Naive thymus-derived CD4-positive, alpha-beta T cell (primary cell): Measurements from ENCODE around the gene DHDH. TPM values are rescaled to one million over a fixed set of nuclear protein-coding genes. Genes with fewer than 3 reads are reported as not detected.

Source experiments
- ATAC-seq: fragments of 150-1000 bp; cut with Tn5 transposase; 2 replicates; pipeline ENCODE4 v1.10.0; 2021; ENCODE audit warnings: mild to moderate bottlenecking, moderate library complexity
- CTCF ChIA-PET: fragments of 350-600 bp; sonication (Branson Sonifier 250); formaldehyde crosslinking; loops from one replicate; lab custom pipeline; 2021; ENCODE audit warnings: antibody characterized with exemption; lab: Charles Lee
- POLR2A ChIA-PET: fragments of 350-600 bp; sonication (Branson Sonifier 250); formaldehyde crosslinking; loops from one replicate; lab custom pipeline; 2021; ENCODE audit warnings: antibody characterized with exemption, inconsistent platforms; lab: Charles Lee
- DNase-seq, 9 donors: peaks; one replicate each; pipeline versions ENCODE4 v3.0.0 to v3.0.0-alpha.2; 2020 to 2022; ENCODE audit warnings: mixed read lengths in 1 of 9
- H3K27ac ChIP-seq: one replicate; pipeline ENCODE4 v1.7.0; 2013; ENCODE audit warnings: mild to moderate bottlenecking, low read depth, low read length, moderate library complexity
- H3K27me3 ChIP-seq, 2 donors: one replicate each; pipeline ENCODE4 v1.7.0; 2013; ENCODE audit warnings: low read length in 2 of 2, mild to moderate bottlenecking in 2 of 2, moderate library complexity in 2 of 2; ENCODE audit not compliant: control insufficient read depth in 2 of 2, insufficient read depth in 2 of 2
- H3K36me3 ChIP-seq, 3 experiments: 1 replicate in 2 of 3; 2 replicates in 1 of 3; pipeline ENCODE4 v1.7.0; 2013; ENCODE audit warnings: low read length in 3 of 3, mild to moderate bottlenecking in 3 of 3, moderate library complexity in 1 of 3; ENCODE audit not compliant: insufficient read depth in 3 of 3, control insufficient read depth in 2 of 3
- H3K4me1 ChIP-seq, 2 donors: one replicate each; pipeline ENCODE4 v1.7.0; 2013; ENCODE audit warnings: low read length in 2 of 2, mild to moderate bottlenecking in 2 of 2, moderate library complexity in 1 of 2; ENCODE audit not compliant: control insufficient read depth in 2 of 2, insufficient read depth in 2 of 2
- H3K4me3 ChIP-seq: 2 replicates; pipeline ENCODE4 v1.7.0; 2013; ENCODE audit warnings: mild to moderate bottlenecking, low read length
- H3K9me3 ChIP-seq, 3 experiments: 1 replicate in 2 of 3; 2 replicates in 1 of 3; pipeline ENCODE4 v1.7.0; 2013; ENCODE audit warnings: low read length in 3 of 3; ENCODE audit not compliant: control insufficient read depth in 2 of 3
- H3K27ac Mint-ChIP-seq, 9 donors: one replicate each; pipeline ENCODE4 v1.8.0; 2020 to 2022; ENCODE audit warnings: mixed read lengths in 9 of 9, mild to moderate bottlenecking in 8 of 9, moderate library complexity in 5 of 9, inconsistent platforms in 2 of 9
- H3K27me3 Mint-ChIP-seq, 5 donors: one replicate each; pipeline ENCODE4 v1.8.0; 2021 to 2022; ENCODE audit warnings: mixed read lengths in 5 of 5, mild to moderate bottlenecking in 1 of 5
- H3K36me3 Mint-ChIP-seq, 5 donors: one replicate each; pipeline ENCODE4 v1.8.0; 2020 to 2022; ENCODE audit warnings: mixed read lengths in 5 of 5, mild to moderate bottlenecking in 3 of 5, inconsistent platforms in 1 of 5
- H3K4me1 Mint-ChIP-seq, 7 donors: one replicate each; pipeline ENCODE4 v1.8.0; 2020 to 2022; ENCODE audit warnings: mixed read lengths in 7 of 7, mild to moderate bottlenecking in 3 of 7, inconsistent platforms in 1 of 7
- H3K4me3 Mint-ChIP-seq, 10 donors: one replicate each; pipeline ENCODE4 v1.8.0; 2020 to 2022; ENCODE audit warnings: mild to moderate bottlenecking in 10 of 10, mixed read lengths in 10 of 10, moderate library complexity in 6 of 10, inconsistent platforms in 2 of 10
- H3K9me3 Mint-ChIP-seq, 11 donors: one replicate each; pipeline ENCODE4 v1.8.0; 2020 to 2022; ENCODE audit warnings: mixed read lengths in 11 of 11, mild to moderate bottlenecking in 4 of 11, inconsistent platforms in 1 of 11, moderate library complexity in 1 of 11
- intact Hi-C, 2 donors: fragments of 100-400 bp; cut with micrococcal nuclease; formaldehyde crosslinking; loops; one replicate each; pipeline ENCODE4 v1.15.1; 2023
- polyA plus RNA-seq, 2 donors: library from polyadenylated mRNA; unstranded; fragments of 300-500 nt; fragmentation: Illumina TruSeq; gene quantifications; one replicate each; pipeline ENCODE4 v1.2.3, GENCODE V29; 2021
- total RNA-seq, 6 experiments: library from RNA in 5 of 6; stranded (reverse) in 5 of 6; gene quantifications; 1 replicate in 5 of 6; 2 replicates in 1 of 6; pipeline ENCODE4 v1.2.3 and lab custom pipeline; 2021 to 2026

Gene DHDH
- total and polyA plus RNA-seq, 7 experiments from 2014 or later, result 1.0 to 2.7 (median 1.3) TPM

- ChIA-PET POLR2A (interaction anchor here (1.0 kb wide), 1 partner anchor 9 kb away, joined by 4 read pairs; no protein-coding TSS in a partner anchor), CTCF (interaction anchor here (0.6 kb wide), 2 partner anchors 10 to 107 kb away, joined by 5 read pairs; no protein-coding TSS in a partner anchor)
- ATAC-seq, result no peak
- H3K4me1 ChIP-seq, result no peaks in the 10 kb centered on the region
- H3K4me3 ChIP-seq, result no peak overlapping the region
- peaks cover 0 to 52% (median 31%) of the 10 kb centered on the region in 5 donors for H3K36me3 Mint-ChIP-seq
- H3K4me3 Mint-ChIP-seq, result no peak overlapping the region
- no peaks in the 10 kb centered on the region for H3K27me3 Mint-ChIP-seq
- DNase-seq, result no peak
- peaks cover 5 to 85% (median 28%) of the 10 kb centered on the region in 3 experiments for H3K36me3 ChIP-seq
- H3K9me3 ChIP-seq, result no peaks in the 10 kb centered on the region
- H3K9me3 Mint-ChIP-seq, result no peaks in the 10 kb centered on the region
- no peak overlapping the region for H3K27ac Mint-ChIP-seq
- intact Hi-C loops, result no loop called here
- no peaks in the 10 kb centered on the region for H3K27me3 ChIP-seq
- H3K4me1 Mint-ChIP-seq, result peaks cover 0 to 7% (median 0%) of the 10 kb centered on the region in 7 donors
- H3K27ac ChIP-seq, result no peak overlapping the region
Observed at GRCh38 chr19:48910803-48911202, 22.7 kb upstream of the DHDH start.

- CTCF ChIA-PET, result interaction anchor here (0.6 kb wide), 1 partner anchor 500 kb away, joined by 3 read pairs; no protein-coding TSS in a partner anchor
- DNase-seq, result peak in 4 of 9 donors; percentile 29 to 58 (median 36)
- H3K27ac Mint-ChIP-seq, result peak overlapping the region in 1 of 9 donors; percentile 52
Observed at GRCh38 chr19:48913114-48913889, 20.2 kb upstream of the DHDH start.

GRCh38 chr19:48914181-48914580 lies 19.3 kb upstream of the DHDH start:
- DNase-seq (no peak), ATAC-seq (no peak)
- no peaks in the 10 kb centered on the region for H3K27me3 Mint-ChIP-seq
- Histone ChIP-seq H3K27ac (no peak overlapping the region), H3K4me3 (no peak overlapping the region), H3K4me1 (no peaks in the 10 kb centered on the region), H3K36me3 (peaks cover 5 to 81% (median 31%) of the 10 kb centered on the region in 3 experiments), H3K9me3 (no peaks in the 10 kb centered on the region), H3K27me3 (no peaks in the 10 kb centered on the region)
- POLR2A ChIA-PET, result interaction anchor here (0.6 to 1.2 kb wide), 2 partner anchors 40 to 58 kb away, joined by 4 to 6 read pairs; no protein-coding TSS in a partner anchor
- intact Hi-C loops, result no loop called here
- no peaks in the 10 kb centered on the region for H3K9me3 Mint-ChIP-seq
- H3K27ac Mint-ChIP-seq, result peak overlapping the region in 3 of 9 donors; percentile 19 to 59 (median 45)
- peaks cover 0 to 6% (median 0%) of the 10 kb centered on the region in 7 donors for H3K4me1 Mint-ChIP-seq
- H3K36me3 Mint-ChIP-seq, result peaks cover 0 to 50% (median 27%) of the 10 kb centered on the region in 5 donors
- H3K4me3 Mint-ChIP-seq, result no peak overlapping the region
- CTCF ChIA-PET, result no interaction called here

More at GRCh38 chr19:48913114-48913889, 20.2 kb upstream of the DHDH start:
- Mint-ChIP-seq H3K27me3 (no peaks in the 10 kb centered on the region), H3K9me3 (no peaks in the 10 kb centered on the region), H3K4me3 (no peak overlapping the region), H3K4me1 (peaks cover 0 to 6% (median 0%) of the 10 kb centered on the region in 7 donors), H3K36me3 (peaks cover 0 to 50% (median 27%) of the 10 kb centered on the region in 5 donors)
- no peak overlapping the region for H3K4me3 ChIP-seq
- peaks cover 5 to 79% (median 28%) of the 10 kb centered on the region in 3 experiments for H3K36me3 ChIP-seq
- POLR2A ChIA-PET, result interaction anchor here (0.6 to 1.2 kb wide), 3 partner anchors 39 to 59 kb away, joined by 3 to 6 read pairs (median 4); no protein-coding TSS in a partner anchor
- no peaks in the 10 kb centered on the region for H3K4me1 ChIP-seq
- H3K27me3 ChIP-seq, result no peaks in the 10 kb centered on the region
- no peaks in the 10 kb centered on the region for H3K9me3 ChIP-seq
- peak; percentile 78 for ATAC-seq
- intact Hi-C loops, result no loop called here
- no peak overlapping the region for H3K27ac ChIP-seq

GRCh38 chr19:48915757-48916156 lies 17.7 kb upstream of the DHDH start:
- ChIA-PET POLR2A (no interaction called here), CTCF (interaction anchor here (1.0 kb wide), 1 partner anchor 76 kb away, joined by 3 read pairs; no protein-coding TSS in a partner anchor)
- peak overlapping the region in 4 of 9 donors; percentile 0 to 45 (median 27) for H3K27ac Mint-ChIP-seq
- H3K4me1 Mint-ChIP-seq, result peaks cover 0 to 6% (median 0%) of the 10 kb centered on the region in 7 donors
- DNase-seq (no peak), ATAC-seq (no peak)
- H3K27ac ChIP-seq, result no peak overlapping the region
- peaks cover 3 to 70% (median 29%) of the 10 kb centered on the region in 3 experiments for H3K36me3 ChIP-seq
- H3K27me3 ChIP-seq, result no peaks in the 10 kb centered on the region
- intact Hi-C loops, result no loop called here
- peaks cover 0 to 45% (median 27%) of the 10 kb centered on the region in 5 donors for H3K36me3 Mint-ChIP-seq
- no peaks in the 10 kb centered on the region for H3K4me1 ChIP-seq
- no peaks in the 10 kb centered on the region for H3K9me3 Mint-ChIP-seq
- H3K27me3 Mint-ChIP-seq, result no peaks in the 10 kb centered on the region
- no peak overlapping the region for H3K4me3 ChIP-seq
- H3K9me3 ChIP-seq, result no peaks in the 10 kb centered on the region
- H3K4me3 Mint-ChIP-seq, result no peak overlapping the region

GRCh38 chr19:48918071-48918470 lies 15.4 kb upstream of the DHDH start:
- no peak overlapping the region for H3K27ac Mint-ChIP-seq
- Histone ChIP-seq H3K27me3 (no peaks in the 10 kb centered on the region), H3K27ac (no peak overlapping the region), H3K4me1 (no peaks in the 10 kb centered on the region), H3K4me3 (no peak overlapping the region), H3K9me3 (no peaks in the 10 kb centered on the region), H3K36me3 (peaks cover 0 to 70% (median 14%) of the 10 kb centered on the region in 3 experiments)
- no peak overlapping the region for H3K4me3 Mint-ChIP-seq
- H3K27me3 Mint-ChIP-seq, result no peaks in the 10 kb centered on the region
- H3K4me1 Mint-ChIP-seq, result peaks cover 0 to 4% (median 0%) of the 10 kb centered on the region in 7 donors
- H3K36me3 Mint-ChIP-seq, result peaks cover 0 to 38% (median 19%) of the 10 kb centered on the region in 5 donors
- ChIA-PET CTCF (no interaction called here), POLR2A (no interaction called here)
- no peaks in the 10 kb centered on the region for H3K9me3 Mint-ChIP-seq
- ATAC-seq, result no peak
- intact Hi-C loops, result no loop called here
- DNase-seq, result no peak

- Mint-ChIP-seq H3K27ac (peak overlapping the region in 1 of 9 donors; percentile 38), H3K4me1 (peaks cover 0 to 4% (median 0%) of the 10 kb centered on the region in 7 donors), H3K4me3 (no peak overlapping the region), H3K27me3 (no peaks in the 10 kb centered on the region), H3K9me3 (no peaks in the 10 kb centered on the region), H3K36me3 (peaks cover 0 to 37% (median 16%) of the 10 kb centered on the region in 5 donors)
- ATAC-seq (peak; percentile 57), DNase-seq (no peak)
- H3K4me3 ChIP-seq, result no peak overlapping the region
- H3K4me1 ChIP-seq, result no peaks in the 10 kb centered on the region
- ChIA-PET POLR2A (no interaction called here), CTCF (interaction anchor here (0.7 kb wide), 1 partner anchor 697 kb away, joined by 3 read pairs; no protein-coding TSS in a partner anchor)
- no peak overlapping the region for H3K27ac ChIP-seq
- H3K27me3 ChIP-seq, result no peaks in the 10 kb centered on the region
- no peaks in the 10 kb centered on the region for H3K9me3 ChIP-seq
- intact Hi-C loops, result no loop called here
- H3K36me3 ChIP-seq, result peaks cover 0 to 65% (median 8%) of the 10 kb centered on the region in 3 experiments
Observed at GRCh38 chr19:48918801-48919247, 14.7 kb upstream of the DHDH start.
